Measurements from ENCODE around the gene PEAK3. TPM values are rescaled to one million over a fixed set of nuclear protein-coding genes. Genes with fewer than 3 reads are reported as not detected.

PEAK3 gene
- 1 to 10 TPM; 1.0 to 3.1 (median 1.7) TPM for total RNA-seq
- 0.84 TPM for polyA plus RNA-seq
- long read RNA-seq, donor 1, partial matches to known transcripts = 2 of 4 reads
- long read RNA-seq, donor 1, other reads (novel, unspliced or antisense) = 1 of 4 reads
- long read RNA-seq, donor 2 = 0 reads
- long read RNA-seq, donor 3, partial matches to known transcripts = 0 of 3 reads
- long read RNA-seq, donor 3, other reads (novel, unspliced or antisense) = 3 of 3 reads
- long read RNA-seq, donor 4 = 0 reads

GRCh38 chr19:2282062-2282861, at the start of gene PEAK3:
Gene PEAK3, minus strand, starts transcription at chr19:2282175. Its CDS starts 1,244 bp downstream, at chr19:2280931.
- 7% methylated on average over 41 of the region's 41 CpGs for WGBS
- Histone ChIP-seq H3K4me3 (ENCODE audit: low read length) (peak within 1 kb of the TSS; percentile 51), H3K27ac (ENCODE audit: low read length) (no peak within 1 kb of the TSS), H3K4me1 (ENCODE audit: control insufficient read depth, insufficient read depth, low read length) (peaks cover 3% of the 10 kb centered on the region), H3K27me3 (ENCODE audit: control insufficient read depth, insufficient read depth) (no peaks in the 10 kb centered on the region), H3K9me3 (ENCODE audit: control insufficient read depth, low read length) (no peaks in the 10 kb centered on the region)
- DNase-seq (peak; percentile 81 to 94 (median 91)), ATAC-seq (peak; percentile 92 to 93)
- intact Hi-C loops (cut with DNase I) = loop anchor here in 1 of 4 donors (10.0 kb wide), 1 partner anchor 113 kb away; no protein-coding TSS in a partner anchor

GRCh38 chr19:2330632-2331284, 48.8 kb upstream of the PEAK3 start:
- ATAC-seq = no peak
- intact Hi-C loops (cut with DNase I) = no loop called here

GRCh38 chr19:2330255-2330631, 48.3 kb upstream of the PEAK3 start:
- peaks cover 5% of the 10 kb centered on the region for H3K4me1 ChIP-seq (ENCODE audit: control insufficient read depth, insufficient read depth, low read length)
- no peaks in the 10 kb centered on the region for H3K9me3 ChIP-seq (ENCODE audit: control insufficient read depth, low read length)
- no peaks in the 10 kb centered on the region for H3K27me3 ChIP-seq (ENCODE audit: control insufficient read depth, insufficient read depth)
- ATAC-seq (no peak), DNase-seq (peak in 2 of 3 donors; percentile 49 to 62)
- WGBS = 76% methylated on average over 10 of the region's 10 CpGs
- H3K4me3 ChIP-seq (ENCODE audit: low read length) = no peak overlapping the region
- intact Hi-C loops (cut with DNase I) = no loop called here
- no peak overlapping the region for H3K27ac ChIP-seq (ENCODE audit: low read length)

More at GRCh38 chr19:2330632-2331284, 48.8 kb upstream of the PEAK3 start:
- peaks cover 5% of the 10 kb centered on the region for H3K4me1 ChIP-seq (ENCODE audit: control insufficient read depth, insufficient read depth, low read length)
- H3K27me3 ChIP-seq (ENCODE audit: control insufficient read depth, insufficient read depth) = no peaks in the 10 kb centered on the region
- H3K9me3 ChIP-seq (ENCODE audit: control insufficient read depth, low read length) = no peaks in the 10 kb centered on the region
- no peak overlapping the region for H3K27ac ChIP-seq (ENCODE audit: low read length)
- 72% methylated on average over 20 of the region's 20 CpGs for WGBS
- no peak overlapping the region for H3K4me3 ChIP-seq (ENCODE audit: low read length)
- DNase-seq = peak in 2 of 3 donors; percentile 45 to 51

- H3K4me1 ChIP-seq (ENCODE audit: control insufficient read depth, insufficient read depth, low read length) = peaks cover 5% of the 10 kb centered on the region
Measured at GRCh38 chr19:2329501-2329916, 47.5 kb upstream of the PEAK3 start.

GRCh38 chr19:2329149-2329478, 47.1 kb upstream of the PEAK3 start:
- H3K27me3 ChIP-seq (ENCODE audit: control insufficient read depth, insufficient read depth) = no peaks in the 10 kb centered on the region
- peak in 1 of 3 donors; percentile 60 for DNase-seq
- peak overlapping the region; percentile 88 for H3K4me3 ChIP-seq (ENCODE audit: low read length)
- H3K27ac ChIP-seq (ENCODE audit: low read length) = no peak overlapping the region
- 3% methylated on average over 16 of the region's 16 CpGs for WGBS
- peak in 1 of 2 donors; percentile 4 for ATAC-seq
- no peaks in the 10 kb centered on the region for H3K9me3 ChIP-seq (ENCODE audit: control insufficient read depth, low read length)
- intact Hi-C loops (cut with DNase I) = loop anchor here in 1 of 4 donors (5.0 kb wide), 1 partner anchor 92 kb away; the partner anchor contains the start of genes PLEKHJ1 and SF3A2
- H3K4me1 ChIP-seq (ENCODE audit: control insufficient read depth, insufficient read depth, low read length) = peaks cover 5% of the 10 kb centered on the region

More at GRCh38 chr19:2329501-2329916, 47.5 kb upstream of the PEAK3 start:
- ATAC-seq = no peak
- peak in 2 of 3 donors; percentile 16 to 42 for DNase-seq
- Histone ChIP-seq H3K27ac (ENCODE audit: low read length) (no peak overlapping the region), H3K4me3 (ENCODE audit: low read length) (peak overlapping the region; percentile 88), H3K27me3 (ENCODE audit: control insufficient read depth, insufficient read depth) (no peaks in the 10 kb centered on the region), H3K9me3 (ENCODE audit: control insufficient read depth, low read length) (no peaks in the 10 kb centered on the region)
- intact Hi-C loops (cut with DNase I) = loop anchor here in 1 of 4 donors (5.0 kb wide), 1 partner anchor 92 kb away; the partner anchor contains the start of genes PLEKHJ1 and SF3A2
- 50% methylated on average over 13 of the region's 13 CpGs for WGBS

GRCh38 chr19:2328401-2329148, 46.6 kb upstream of the PEAK3 start, which contains the start of the genes LSM7 and SPPL2B:
Gene LSM7, minus strand, starts transcription at chr19:2328586. Its CDS starts 20 bp downstream, at chr19:2328566.
Gene SPPL2B, plus strand, starts transcription at chr19:2328684. Its CDS starts 26 bp downstream, at chr19:2328710.
- Histone ChIP-seq H3K27ac (ENCODE audit: low read length) (peak within 1 kb of the TSS; percentile 46), H3K9me3 (ENCODE audit: control insufficient read depth, low read length) (no peaks in the 10 kb centered on the region)

GRCh38 chr19:2327773-2328400, 45.9 kb upstream of the PEAK3 start:
- H3K4me1 ChIP-seq (ENCODE audit: control insufficient read depth, insufficient read depth, low read length) = peaks cover 5% of the 10 kb centered on the region
- intact Hi-C loops (cut with DNase I) = loop anchor here in 1 of 4 donors (5.0 kb wide), 1 partner anchor 91 kb away; the partner anchor contains the start of genes PLEKHJ1 and SF3A2
- peak overlapping the region; percentile 46 for H3K27ac ChIP-seq (ENCODE audit: low read length)
- no peaks in the 10 kb centered on the region for H3K9me3 ChIP-seq (ENCODE audit: control insufficient read depth, low read length)
- under 1% methylated on average over 18 of the region's 18 CpGs for WGBS
- DNase-seq (peak in 2 of 3 donors; percentile 47 to 55), ATAC-seq (peak in 1 of 2 donors; percentile 45)
- no peaks in the 10 kb centered on the region for H3K27me3 ChIP-seq (ENCODE audit: control insufficient read depth, insufficient read depth)
- H3K4me3 ChIP-seq (ENCODE audit: low read length) = peak overlapping the region; percentile 88

More at GRCh38 chr19:2328401-2329148, 46.6 kb upstream of the PEAK3 start, which contains the start of the genes LSM7 and SPPL2B:
- peak; percentile 92 to 93 for ATAC-seq
- intact Hi-C loops (cut with DNase I) = loop anchor here in 1 of 4 donors (5.0 kb wide), 1 partner anchor 91 kb away; the partner anchor contains the start of genes PLEKHJ1 and SF3A2
- no peaks in the 10 kb centered on the region for H3K27me3 ChIP-seq (ENCODE audit: control insufficient read depth, insufficient read depth)
- H3K4me3 ChIP-seq (ENCODE audit: low read length) = peak within 1 kb of the TSS; percentile 88
- under 1% methylated on average over 89 of the region's 89 CpGs for WGBS
- peaks cover 5% of the 10 kb centered on the region for H3K4me1 ChIP-seq (ENCODE audit: control insufficient read depth, insufficient read depth, low read length)
- peak; percentile 91 to 97 (median 97) for DNase-seq

- WGBS = 84% methylated on average over 16 of the region's 16 CpGs
- DNase-seq (peak in 1 of 3 donors; percentile 14), ATAC-seq (no peak)
- H3K4me1 ChIP-seq (ENCODE audit: control insufficient read depth, insufficient read depth, low read length) = peaks cover 5% of the 10 kb centered on the region
- no peaks in the 10 kb centered on the region for H3K27me3 ChIP-seq (ENCODE audit: control insufficient read depth, insufficient read depth)
- H3K4me3 ChIP-seq (ENCODE audit: low read length) = no peak overlapping the region
- no peaks in the 10 kb centered on the region for H3K9me3 ChIP-seq (ENCODE audit: control insufficient read depth, low read length)
- intact Hi-C loops (cut with DNase I) = loop anchor here in 1 of 4 donors (5.0 kb wide), 1 partner anchor 90 kb away; the partner anchor contains the start of genes PLEKHJ1 and SF3A2
- no peak overlapping the region for H3K27ac ChIP-seq (ENCODE audit: low read length)
Measured at GRCh38 chr19:2326699-2327360, 44.9 kb upstream of the PEAK3 start.

All from right cardiac atrium (tissue), 5 donors.